HepG2 (cell line): Measurements from ENCODE around the gene AFDN. TPM values are rescaled to one million over a fixed set of nuclear protein-coding genes. Genes with fewer than 3 reads are reported as not detected.

Source experiments
- CREB1 ChIP-seq, 2 experiments: fragments of 450-650 bp in 1 of 2; IDR thresholded peaks; 2 replicates each; pipeline ENCODE4 v1.6.1; 2016 to 2017; ENCODE audit warnings: control low read depth in 1 of 2, mild to moderate bottlenecking in 1 of 2, missing compliant biosample characterization in 1 of 2, missing genetic modification characterization in 1 of 2
- FOXK2 ChIP-seq: fragments of 450-650 bp; IDR thresholded peaks from 2 replicates; pipeline ENCODE4 v1.6.1; 2016
- GATAD1 ChIP-seq: IDR thresholded peaks from 2 replicates; pipeline ENCODE4 v1.6.1; 2016; ENCODE audit warnings: missing genetic modification reagents, missing compliant biosample characterization
- GATAD2A ChIP-seq: IDR thresholded peaks from 2 replicates; pipeline ENCODE4 v1.6.1; 2016
- RARA ChIP-seq: IDR thresholded peaks from 2 replicates; pipeline ENCODE4 v1.6.1; 2016; ENCODE audit warnings: missing genetic modification reagents, missing compliant biosample characterization
- RXRB ChIP-seq: IDR thresholded peaks from 2 replicates; pipeline ENCODE4 v1.6.1; 2016; ENCODE audit warnings: borderline replicate concordance, missing genetic modification reagents, missing compliant biosample characterization
- SOX13 ChIP-seq, 3 experiments: fragments of 450-650 bp in 1 of 3; sonication (generic) in 1 of 3; formaldehyde crosslinking in 1 of 3; IDR thresholded peaks in 2 of 3; conservative IDR thresholded peaks in 1 of 3; 2 replicates each; pipeline versions ENCODE4 v1.5.0 to v1.6.1; 2016 to 2020; ENCODE audit warnings: antibody characterized with exemption in 1 of 3, mild to moderate bottlenecking in 1 of 3, missing compliant biosample characterization in 1 of 3, missing genetic modification reagents in 1 of 3, moderate library complexity in 1 of 3
- SOX5 ChIP-seq: IDR thresholded peaks from 2 replicates; pipeline ENCODE4 v1.6.1; 2016; ENCODE audit warnings: borderline replicate concordance
- polyA plus RNA-seq, 8 experiments: library from polyadenylated mRNA; depleted of rRNA in 3 of 8; stranded (reverse) in 7 of 8; unstranded in 1 of 8; fragments of >200 nt; fragmentation: Illumina TruSeq in 4 of 8; extraction: Trizol in 4 of 8; gene quantifications; 2 replicates each; pipeline versions ENCODE4 v1.2.1 to v1.2.3, GENCODE V29; 2011 to 2016; ENCODE audit warnings: low read depth in 4 of 8, missing spikeins in 1 of 8, mixed read lengths in 1 of 8; ENCODE audit not compliant: insufficient read depth in 1 of 8
- total RNA-seq, 5 experiments: library from RNA; depleted of rRNA; stranded (reverse); fragments of >200 nt; fragmentation: Illumina TruSeq; extraction: Trizol; gene quantifications; 2 replicates each; pipeline ENCODE4 v1.2.3, GENCODE V29; 2016; ENCODE audit warnings: low read depth in 1 of 5
- TF ChIP-seq, protein P1 (sequence below): IDR thresholded peaks from 2 replicates; pipeline ENCODE4 v1.6.1; 2012; ENCODE audit warnings: low read length, improper control_type of control experiment
- TF ChIP-seq, protein P2 (sequence below): sonication (generic); formaldehyde crosslinking; IDR thresholded peaks from 2 replicates; pipeline ENCODE4 v1.8.0; 2022; ENCODE audit warnings: mild to moderate bottlenecking, missing genetic modification reagents; ENCODE audit not compliant: insufficient replicate concordance

AFDN gene
- total and polyA plus RNA-seq, 2 of the 13 experiments (the other 11 are each of a cell fraction or from before 2014, with no cell fraction given): 136 to 151 TPM

- peak; percentile 18; the same call in 1 of the 2 replicates for TF ChIP-seq RARA (CRISPR knock-in tag)
- TF ChIP-seq RXRB (CRISPR knock-in tag): peak; percentile 54; the same call in 1 of the 2 replicates
- TF ChIP-seq, protein P1, sequence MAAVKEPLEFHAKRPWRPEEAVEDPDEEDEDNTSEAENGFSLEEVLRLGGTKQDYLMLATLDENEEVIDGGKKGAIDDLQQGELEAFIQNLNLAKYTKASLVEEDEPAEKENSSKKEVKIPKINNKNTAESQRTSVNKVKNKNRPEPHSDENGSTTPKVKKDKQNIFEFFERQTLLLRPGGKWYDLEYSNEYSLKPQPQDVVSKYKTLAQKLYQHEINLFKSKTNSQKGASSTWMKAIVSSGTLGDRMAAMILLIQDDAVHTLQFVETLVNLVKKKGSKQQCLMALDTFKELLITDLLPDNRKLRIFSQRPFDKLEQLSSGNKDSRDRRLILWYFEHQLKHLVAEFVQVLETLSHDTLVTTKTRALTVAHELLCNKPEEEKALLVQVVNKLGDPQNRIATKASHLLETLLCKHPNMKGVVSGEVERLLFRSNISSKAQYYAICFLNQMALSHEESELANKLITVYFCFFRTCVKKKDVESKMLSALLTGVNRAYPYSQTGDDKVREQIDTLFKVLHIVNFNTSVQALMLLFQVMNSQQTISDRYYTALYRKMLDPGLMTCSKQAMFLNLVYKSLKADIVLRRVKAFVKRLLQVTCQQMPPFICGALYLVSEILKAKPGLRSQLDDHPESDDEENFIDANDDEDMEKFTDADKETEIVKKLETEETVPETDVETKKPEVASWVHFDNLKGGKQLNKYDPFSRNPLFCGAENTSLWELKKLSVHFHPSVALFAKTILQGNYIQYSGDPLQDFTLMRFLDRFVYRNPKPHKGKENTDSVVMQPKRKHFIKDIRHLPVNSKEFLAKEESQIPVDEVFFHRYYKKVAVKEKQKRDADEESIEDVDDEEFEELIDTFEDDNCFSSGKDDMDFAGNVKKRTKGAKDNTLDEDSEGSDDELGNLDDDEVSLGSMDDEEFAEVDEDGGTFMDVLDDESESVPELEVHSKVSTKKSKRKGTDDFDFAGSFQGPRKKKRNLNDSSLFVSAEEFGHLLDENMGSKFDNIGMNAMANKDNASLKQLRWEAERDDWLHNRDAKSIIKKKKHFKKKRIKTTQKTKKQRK: no peak
- TF ChIP-seq SOX13 (IDR thresholded peaks at IDR 0.05): no peak
- 0 out of 4 replicates have a peak, but pooled peaks of 1 of the 2 experiments have one; percentile 47 for TF ChIP-seq SOX13 (CRISPR knock-in tag; conservative IDR thresholded peaks at IDR 0.05 in 1 of 2, IDR thresholded peaks at IDR 0.05 in 1 of 2)
- TF ChIP-seq CREB1 (IDR thresholded peaks at IDR 0.05): no peak
- peak; percentile 42; the same call in 1 of the 2 replicates for TF ChIP-seq CREB1 (CRISPR knock-in tag; IDR thresholded peaks at IDR 0.05)
- 0 out of 2 replicates have a peak, but pooled peaks have one; percentile 11 for TF ChIP-seq GATAD1 (CRISPR knock-in tag)
- TF ChIP-seq GATAD2A: peak; percentile 36; the same call in 1 of the 2 replicates
- TF ChIP-seq FOXK2: no peak
- TF ChIP-seq SOX5 (CRISPR knock-in tag): peak; percentile 33; the same call in 1 of the 2 replicates
- TF ChIP-seq, protein P2, sequence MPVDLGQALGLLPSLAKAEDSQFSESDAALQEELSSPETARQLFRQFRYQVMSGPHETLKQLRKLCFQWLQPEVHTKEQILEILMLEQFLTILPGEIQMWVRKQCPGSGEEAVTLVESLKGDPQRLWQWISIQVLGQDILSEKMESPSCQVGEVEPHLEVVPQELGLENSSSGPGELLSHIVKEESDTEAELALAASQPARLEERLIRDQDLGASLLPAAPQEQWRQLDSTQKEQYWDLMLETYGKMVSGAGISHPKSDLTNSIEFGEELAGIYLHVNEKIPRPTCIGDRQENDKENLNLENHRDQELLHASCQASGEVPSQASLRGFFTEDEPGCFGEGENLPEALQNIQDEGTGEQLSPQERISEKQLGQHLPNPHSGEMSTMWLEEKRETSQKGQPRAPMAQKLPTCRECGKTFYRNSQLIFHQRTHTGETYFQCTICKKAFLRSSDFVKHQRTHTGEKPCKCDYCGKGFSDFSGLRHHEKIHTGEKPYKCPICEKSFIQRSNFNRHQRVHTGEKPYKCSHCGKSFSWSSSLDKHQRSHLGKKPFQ: peak; percentile 24
Measured at GRCh38 chr6:167817729-167818128, 9.0 kb upstream of the AFDN start (continued).
